ENCODE results near the gene AHSG. TPM values are rescaled to one million over a fixed set of nuclear protein-coding genes. Genes with fewer than 3 reads are reported as not detected.

AHSG gene
- total and polyA plus RNA-seq, 9 donors, result 0.25 to 1.7 TPM; not detected in 7

DNA sequence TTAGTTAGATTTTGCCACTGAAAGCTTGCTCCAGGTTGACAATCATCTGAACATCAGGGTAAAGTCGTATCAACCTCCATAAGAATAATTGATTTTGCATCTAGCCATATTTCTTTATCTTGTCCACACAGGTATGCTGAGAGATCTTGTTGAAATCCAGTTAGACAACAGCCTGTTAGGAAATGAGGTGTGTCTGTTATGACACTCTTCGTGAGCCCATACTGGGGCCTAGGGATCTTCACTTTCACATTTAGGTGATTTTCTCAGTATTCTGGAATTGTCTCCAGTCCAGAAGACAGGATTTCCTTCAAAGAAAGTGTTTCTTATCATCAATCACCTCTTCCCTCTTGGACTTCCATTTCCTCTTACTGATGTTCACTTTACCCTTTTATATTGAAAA, 24.2 kb upstream of the AHSG start:
- 67 to 72% (median 72%) methylated on average over 2 of the region's 2 CpGs for WGBS, 3 donors
- no peak overlapping the region for H3K4me3 ChIP-seq
- no peak overlapping the region for H3K27ac ChIP-seq
- H3K4me1 ChIP-seq (ENCODE audit: insufficient read depth), result no peaks in the 10 kb centered on the region
- H3K36me3 ChIP-seq, result no peaks in the 10 kb centered on the region
- no peaks in the 10 kb centered on the region for H3K9me3 ChIP-seq
- intact Hi-C loops (cut with DNase I), result no loop called here
- H3K27me3 ChIP-seq, result no peaks in the 10 kb centered on the region
- TF ChIP-seq, protein P1, sequence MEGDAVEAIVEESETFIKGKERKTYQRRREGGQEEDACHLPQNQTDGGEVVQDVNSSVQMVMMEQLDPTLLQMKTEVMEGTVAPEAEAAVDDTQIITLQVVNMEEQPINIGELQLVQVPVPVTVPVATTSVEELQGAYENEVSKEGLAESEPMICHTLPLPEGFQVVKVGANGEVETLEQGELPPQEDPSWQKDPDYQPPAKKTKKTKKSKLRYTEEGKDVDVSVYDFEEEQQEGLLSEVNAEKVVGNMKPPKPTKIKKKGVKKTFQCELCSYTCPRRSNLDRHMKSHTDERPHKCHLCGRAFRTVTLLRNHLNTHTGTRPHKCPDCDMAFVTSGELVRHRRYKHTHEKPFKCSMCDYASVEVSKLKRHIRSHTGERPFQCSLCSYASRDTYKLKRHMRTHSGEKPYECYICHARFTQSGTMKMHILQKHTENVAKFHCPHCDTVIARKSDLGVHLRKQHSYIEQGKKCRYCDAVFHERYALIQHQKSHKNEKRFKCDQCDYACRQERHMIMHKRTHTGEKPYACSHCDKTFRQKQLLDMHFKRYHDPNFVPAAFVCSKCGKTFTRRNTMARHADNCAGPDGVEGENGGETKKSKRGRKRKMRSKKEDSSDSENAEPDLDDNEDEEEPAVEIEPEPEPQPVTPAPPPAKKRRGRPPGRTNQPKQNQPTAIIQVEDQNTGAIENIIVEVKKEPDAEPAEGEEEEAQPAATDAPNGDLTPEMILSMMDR (IDR thresholded peaks at IDR 0.05), result no peak
- TF ChIP-seq EP300 (IDR thresholded peaks at IDR 0.05) (no peak), POLR2A (IDR thresholded peaks at IDR 0.05) (no peak)
- no peak for DNase-seq

DNA sequence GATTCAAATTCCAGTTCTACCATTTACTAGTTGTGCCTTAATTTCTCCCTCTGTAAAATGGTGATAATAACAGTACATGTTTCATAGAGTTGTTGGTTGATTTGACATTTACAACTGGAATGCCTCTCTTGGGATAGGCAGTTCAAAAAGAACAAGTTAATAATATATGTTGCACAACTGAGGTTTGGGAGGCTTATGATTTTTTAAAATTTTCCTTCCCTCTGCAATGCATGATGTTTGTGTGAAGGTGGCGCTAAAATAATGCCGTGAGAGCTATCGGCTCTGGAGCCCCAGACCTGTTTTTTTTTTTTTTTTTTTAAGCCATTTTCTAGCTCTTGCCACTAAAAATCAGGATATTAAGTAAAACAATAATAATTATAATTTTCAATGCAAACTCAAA, 23.7 kb upstream of the AHSG start:
- intact Hi-C loops (cut with DNase I), result no loop called here
- TF ChIP-seq EP300 (IDR thresholded peaks at IDR 0.05) (no peak), POLR2A (IDR thresholded peaks at IDR 0.05) (no peak)
- TF ChIP-seq, protein P1 (IDR thresholded peaks at IDR 0.05), result no peak
- WGBS, 3 donors, result 30 to 35% (median 30%) methylated on average over 3 of the region's 3 CpGs
- no peak overlapping the region for H3K27ac ChIP-seq
- no peak overlapping the region for H3K4me3 ChIP-seq
- DNase-seq, result no peak
- no peaks in the 10 kb centered on the region for H3K36me3 ChIP-seq
- no peaks in the 10 kb centered on the region for H3K9me3 ChIP-seq
- no peaks in the 10 kb centered on the region for H3K4me1 ChIP-seq (ENCODE audit: insufficient read depth)
- H3K27me3 ChIP-seq, result no peaks in the 10 kb centered on the region

DNA sequence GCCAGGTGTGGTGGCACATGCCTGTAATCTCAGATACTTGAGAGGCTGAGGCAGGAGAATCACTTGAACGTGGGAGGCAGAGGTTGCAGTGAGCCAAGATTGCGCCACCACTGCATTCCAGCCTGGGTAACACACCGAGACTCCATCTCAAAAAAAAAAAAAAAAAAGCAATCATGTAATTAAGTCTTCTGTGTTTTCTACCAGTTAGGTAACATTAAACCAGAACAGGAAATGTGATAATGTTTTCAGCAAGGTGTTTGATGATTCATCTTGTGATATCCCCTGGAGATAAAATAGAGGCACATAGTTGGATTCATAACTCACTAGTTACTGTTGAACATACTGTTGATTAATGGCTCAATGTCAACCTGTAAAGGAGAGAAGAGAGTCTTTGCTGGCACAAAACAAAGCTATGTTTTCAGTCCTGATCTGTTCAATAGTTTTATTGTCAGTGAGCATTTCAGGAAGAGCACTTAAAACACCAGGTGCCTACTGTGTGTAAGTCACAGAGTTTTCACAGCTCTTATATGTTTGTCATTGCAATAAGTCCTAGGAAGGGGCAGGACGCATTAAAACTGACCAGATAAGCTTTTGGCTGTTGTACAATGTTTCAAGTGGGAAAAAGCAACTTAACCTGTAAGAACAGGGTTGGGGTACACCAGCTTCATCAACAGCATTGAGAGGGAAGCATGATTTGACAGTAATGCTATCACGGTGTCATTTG, 22.8 kb upstream of the AHSG start:
- Histone ChIP-seq H3K4me1 (ENCODE audit: insufficient read depth) (no peaks in the 10 kb centered on the region), H3K36me3 (no peaks in the 10 kb centered on the region)
- 49 to 61% (median 56%) methylated on average over 5 of the region's 5 CpGs for WGBS, 3 donors

DNA sequence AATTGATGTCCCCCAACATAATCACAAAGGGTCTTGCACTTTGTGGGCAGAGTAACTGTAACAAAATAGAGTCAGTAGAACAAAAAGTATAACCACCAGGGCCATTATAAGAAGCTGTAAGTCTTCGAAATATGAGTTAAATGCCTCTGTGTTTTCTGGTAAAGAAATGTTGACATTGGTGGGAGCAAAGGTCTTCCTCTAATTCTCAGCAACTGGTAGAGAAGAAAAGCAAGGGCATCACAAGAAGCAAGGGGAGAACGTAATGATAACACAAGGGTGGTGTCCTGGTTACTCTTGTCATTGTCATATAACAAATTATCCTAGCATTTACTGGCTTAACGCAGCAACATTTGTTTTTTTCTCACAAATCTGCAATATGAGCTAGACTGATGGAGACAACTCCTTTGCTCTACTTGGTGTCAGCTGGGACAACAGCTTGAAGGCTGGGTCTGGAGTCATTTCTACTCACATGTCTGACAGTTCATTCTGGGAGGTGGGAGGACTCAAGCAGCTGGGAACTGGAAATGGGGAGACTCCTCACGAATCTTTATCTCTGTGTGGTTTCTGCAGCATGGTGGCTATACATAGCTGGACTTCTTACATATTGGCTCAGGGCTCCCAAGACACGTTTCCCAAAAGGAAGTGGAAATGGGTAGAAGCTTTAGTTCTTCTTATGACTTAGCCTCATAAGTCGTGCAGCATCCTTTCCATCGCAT, 22.1 kb upstream of the AHSG start:
- WGBS, 3 donors, result 65 to 76% (median 69%) methylated on average over 7 of the region's 7 CpGs
- Histone ChIP-seq H3K36me3 (no peaks in the 10 kb centered on the region), H3K4me1 (ENCODE audit: insufficient read depth) (no peaks in the 10 kb centered on the region), H3K27me3 (no peaks in the 10 kb centered on the region), H3K27ac (no peak overlapping the region), H3K9me3 (no peaks in the 10 kb centered on the region), H3K4me3 (no peak overlapping the region)
- intact Hi-C loops (cut with DNase I), result no loop called here
- no peak for DNase-seq
- TF ChIP-seq EP300 (IDR thresholded peaks at IDR 0.05), result no peak
- TF ChIP-seq, protein P1 (IDR thresholded peaks at IDR 0.05), result no peak
- TF ChIP-seq POLR2A (IDR thresholded peaks at IDR 0.05), result no peak

More for the DNA sequence above, 22.8 kb upstream of the AHSG start:
- no peak for DNase-seq
- Histone ChIP-seq H3K9me3 (no peaks in the 10 kb centered on the region), H3K27me3 (no peaks in the 10 kb centered on the region), H3K4me3 (no peak overlapping the region), H3K27ac (no peak overlapping the region)
- TF ChIP-seq, protein P1 (IDR thresholded peaks at IDR 0.05), result no peak
- TF ChIP-seq POLR2A (IDR thresholded peaks at IDR 0.05) (no peak), EP300 (IDR thresholded peaks at IDR 0.05) (no peak)
- intact Hi-C loops (cut with DNase I), result no loop called here
